A673 (cell line): ENCODE measurements around the gene POLG2.

ENCODE experiments used
- EZH2 ChIP-seq: fragments of 200-600 bp; sonication (generic); IDR thresholded peaks from 2 replicates; pipeline ENCODE4 v1.6.1; 2017; ENCODE audit warnings: borderline replicate concordance, low read depth, mild to moderate bottlenecking, mixed read lengths, antibody characterized with exemption, low read length; ENCODE audit not compliant: poor library complexity, severe bottlenecking
- TF ChIP-seq, protein P1 (sequence below): fragments of 300-800, 200-600 bp; sonication (generic); conservative IDR thresholded peaks from 2 replicates; pipeline ENCODE4 v1.5.1; 2017; ENCODE audit warnings: low read depth, mild to moderate bottlenecking, antibody characterized with exemption, low read length, moderate library complexity, mixed read lengths

DNA sequence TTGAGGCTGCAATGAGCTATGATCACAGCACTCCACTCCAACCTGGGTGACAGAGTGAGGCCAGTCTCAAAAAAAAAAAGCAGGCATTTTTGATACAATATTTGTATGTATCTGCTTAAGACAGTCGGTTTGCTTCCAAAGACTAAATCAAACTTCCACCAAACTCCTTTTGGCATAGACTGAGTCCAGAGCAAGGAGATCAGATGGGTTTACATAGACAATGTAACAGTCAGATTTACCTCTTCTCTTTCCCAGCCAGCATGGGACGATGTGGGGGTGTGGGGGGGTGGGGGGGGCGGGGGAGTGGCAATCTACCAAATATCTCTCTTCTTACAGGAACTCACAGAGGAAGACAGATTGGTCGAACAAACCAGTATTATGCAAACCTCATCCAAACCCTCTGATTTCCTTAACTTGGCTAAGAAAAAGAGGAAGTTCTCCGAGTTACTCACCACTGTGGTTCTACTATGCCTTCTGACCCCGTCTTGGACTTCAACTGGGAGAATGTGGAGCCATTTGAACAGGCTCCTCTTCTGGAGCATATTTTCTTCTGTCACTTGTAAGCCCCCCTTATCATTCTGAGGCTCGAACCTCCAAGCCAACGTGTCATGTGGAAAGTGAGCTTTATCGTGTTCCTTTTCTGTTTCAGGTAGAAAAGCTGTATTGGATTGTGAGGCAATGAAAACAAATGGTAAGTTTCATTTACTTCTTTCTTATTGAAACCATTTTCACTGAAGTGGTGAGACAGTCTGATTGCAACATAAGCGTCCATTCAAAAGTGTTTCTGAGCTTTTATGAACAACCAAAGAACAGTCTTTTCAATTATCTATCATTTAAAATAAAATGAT lies 48.0 kb downstream of the POLG2 start, which contains the start of gene MILR1:
- TF ChIP-seq, protein P1, sequence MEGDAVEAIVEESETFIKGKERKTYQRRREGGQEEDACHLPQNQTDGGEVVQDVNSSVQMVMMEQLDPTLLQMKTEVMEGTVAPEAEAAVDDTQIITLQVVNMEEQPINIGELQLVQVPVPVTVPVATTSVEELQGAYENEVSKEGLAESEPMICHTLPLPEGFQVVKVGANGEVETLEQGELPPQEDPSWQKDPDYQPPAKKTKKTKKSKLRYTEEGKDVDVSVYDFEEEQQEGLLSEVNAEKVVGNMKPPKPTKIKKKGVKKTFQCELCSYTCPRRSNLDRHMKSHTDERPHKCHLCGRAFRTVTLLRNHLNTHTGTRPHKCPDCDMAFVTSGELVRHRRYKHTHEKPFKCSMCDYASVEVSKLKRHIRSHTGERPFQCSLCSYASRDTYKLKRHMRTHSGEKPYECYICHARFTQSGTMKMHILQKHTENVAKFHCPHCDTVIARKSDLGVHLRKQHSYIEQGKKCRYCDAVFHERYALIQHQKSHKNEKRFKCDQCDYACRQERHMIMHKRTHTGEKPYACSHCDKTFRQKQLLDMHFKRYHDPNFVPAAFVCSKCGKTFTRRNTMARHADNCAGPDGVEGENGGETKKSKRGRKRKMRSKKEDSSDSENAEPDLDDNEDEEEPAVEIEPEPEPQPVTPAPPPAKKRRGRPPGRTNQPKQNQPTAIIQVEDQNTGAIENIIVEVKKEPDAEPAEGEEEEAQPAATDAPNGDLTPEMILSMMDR = no peak
- TF ChIP-seq EZH2 = no peak
